B cell (primary cell): Measurements from ENCODE around the gene EID2. TPM values are rescaled to one million over a fixed set of nuclear protein-coding genes. Genes with fewer than 3 reads are reported as not detected.

ENCODE experiments used
- ATAC-seq: fragments of 200-7000 bp; cut with Tn5 transposase; one replicate; pipeline ENCODE4 v1.10.0; 2021; ENCODE audit warnings: low read depth, mild to moderate bottlenecking, moderate number of reproducible peaks, moderate library complexity
- CTCF ChIA-PET: fragments of 350-600 bp; sonication (Branson Sonifier 250); formaldehyde crosslinking; loops from one replicate; lab custom pipeline; 2021; ENCODE audit warnings: antibody characterized with exemption, inconsistent platforms; lab: Charles Lee
- POLR2A ChIA-PET: fragments of 350-600 bp; sonication (Branson Sonifier 250); formaldehyde crosslinking; loops from one replicate; lab custom pipeline; 2021; ENCODE audit warnings: antibody characterized with exemption; lab: Charles Lee
- DNase-seq: peaks from one replicate; pipeline ENCODE4 v3.0.0; 2013
- H2AFZ ChIP-seq: 2 replicates; pipeline ENCODE4 v1.6.1; 2012; ENCODE audit warnings: mild to moderate bottlenecking, low read depth, low read length; ENCODE audit not compliant: insufficient read depth, poor library complexity, severe bottlenecking
- H3K27ac ChIP-seq, 2 donors: 1 replicate in 1 of 2; 2 replicates in 1 of 2; pipeline ENCODE4 v1.5.1; 2012 to 2013; ENCODE audit warnings: low read length in 2 of 2, mild to moderate bottlenecking in 2 of 2, moderate library complexity in 1 of 2
- H3K27me3 ChIP-seq, 4 experiments: fragments of 200-600 bp in 1 of 4; sonication (generic) in 1 of 4; replicated peaks in 1 of 4; 1 replicate in 2 of 4; 2 replicates in 2 of 4; pipeline versions ENCODE4 v1.6.1 to v1.7.0; 2013 to 2016; ENCODE audit warnings: low read length in 3 of 4, mild to moderate bottlenecking in 2 of 4, mixed read lengths in 1 of 4, moderate library complexity in 1 of 4; ENCODE audit not compliant: insufficient read depth in 4 of 4, control insufficient read depth in 3 of 4; ENCODE audit errors: control extremely low read depth in 1 of 4
- H3K36me3 ChIP-seq, 2 experiments: replicated peaks in 1 of 2; 1 replicate in 1 of 2; 2 replicates in 1 of 2; pipeline versions ENCODE4 v1.6.1 to v1.7.1; 2013; ENCODE audit warnings: low read length in 1 of 2; ENCODE audit not compliant: insufficient read depth in 2 of 2, control insufficient read depth in 1 of 2; ENCODE audit errors: control extremely low read depth in 1 of 2, extremely low read depth in 1 of 2
- H3K4me1 ChIP-seq, 2 donors: fragments of 200-600 bp in 1 of 2; sonication (generic) in 1 of 2; 1 replicate in 1 of 2; 2 replicates in 1 of 2; pipeline versions ENCODE4 v1.5.1 to v1.6.1; 2013 to 2017; ENCODE audit warnings: low read length in 2 of 2; ENCODE audit not compliant: control insufficient read depth in 2 of 2, insufficient read depth in 2 of 2
- H3K4me2 ChIP-seq: replicated peaks from 2 replicates; pipeline ENCODE3; 2012; ENCODE audit warnings: mild to moderate bottlenecking, low read depth, low read length; ENCODE audit not compliant: poor library complexity, severe bottlenecking
- H3K4me3 ChIP-seq, 5 experiments: fragments of 200-600 bp in 1 of 5; sonication (generic) in 1 of 5; 1 replicate in 3 of 5; 2 replicates in 2 of 5; pipeline versions ENCODE4 v1.5.1 to v1.7.0; 2011 to 2016; ENCODE audit warnings: low read length in 4 of 5, mild to moderate bottlenecking in 4 of 5, low read depth in 2 of 5, control low read depth in 1 of 5, moderate library complexity in 1 of 5; ENCODE audit not compliant: insufficient read depth in 1 of 5; ENCODE audit errors: control extremely low read depth in 1 of 5, extremely low read depth in 1 of 5
- H3K79me2 ChIP-seq: fragments of 200-600 bp; sonication (generic); one replicate; pipeline ENCODE4 v1.6.0; 2016; ENCODE audit warnings: low read length; ENCODE audit not compliant: control insufficient read depth, insufficient read depth
- H3K9ac ChIP-seq: fragments of 200-600 bp; sonication (generic); 2 replicates; pipeline ENCODE4 v1.6.1; 2017; ENCODE audit warnings: mild to moderate bottlenecking, low read length, moderate library complexity
- H3K9me3 ChIP-seq, 3 donors: one replicate each; pipeline versions ENCODE4 v1.6.1 to v1.7.1; 2013; ENCODE audit warnings: low read length in 2 of 3; ENCODE audit not compliant: control insufficient read depth in 2 of 3, insufficient read depth in 1 of 3; ENCODE audit errors: control extremely low read depth in 1 of 3
- H4K20me1 ChIP-seq: 2 replicates; pipeline ENCODE4 v1.6.0; 2012; ENCODE audit warnings: mild to moderate bottlenecking, low read length; ENCODE audit not compliant: insufficient read depth, control insufficient read depth, poor library complexity, severe bottlenecking
- H3K27ac Mint-ChIP-seq: one replicate; pipeline ENCODE4 v1.8.0; 2021; ENCODE audit warnings: mixed read lengths
- H3K27me3 Mint-ChIP-seq: one replicate; pipeline ENCODE4 v1.8.0; 2021; ENCODE audit warnings: mixed read lengths
- H3K4me1 Mint-ChIP-seq: one replicate; pipeline ENCODE4 v1.8.0; 2021; ENCODE audit warnings: mixed read lengths
- H3K4me3 Mint-ChIP-seq: one replicate; pipeline ENCODE4 v1.8.0; 2021; ENCODE audit warnings: mixed read lengths
- H3K9me3 Mint-ChIP-seq: one replicate; pipeline ENCODE4 v1.8.0; 2022; ENCODE audit warnings: mixed read lengths; ENCODE audit not compliant: insufficient read depth
- EZH2 ChIP-seq: IDR thresholded peaks from 2 replicates; pipeline ENCODE4 v1.6.1; 2012; ENCODE audit warnings: borderline replicate concordance, low read depth, mild to moderate bottlenecking, moderate library complexity, low read length; ENCODE audit not compliant: insufficient read depth, poor library complexity, severe bottlenecking
- WGBS: methylation state at CpG from one replicate; pipeline ENCODE4 v1.1.5; 2013; ENCODE audit warnings: missing lambda C conversion rate; ENCODE audit not compliant: insufficient coverage; 5-methylcytosine and 5-hydroxymethylcytosine counted together
- intact Hi-C: fragments of 100-400 bp; cut with micrococcal nuclease; formaldehyde crosslinking; loops from one replicate; pipeline ENCODE4 v1.10.0; 2022
- polyA plus RNA-seq: library from polyadenylated mRNA; depleted of rRNA; stranded (reverse); fragments of >200 nt; gene quantifications from 2 replicates; pipeline ENCODE4 v1.2.3, GENCODE V29; 2012
- total RNA-seq, 2 donors: library from RNA; stranded (reverse); fragments of 120-200 nt in 1 of 2; gene quantifications; 1 replicate in 1 of 2; 2 replicates in 1 of 2; pipeline versions ENCODE4 v1.2.3 to v1.2.4, GENCODE V29; 2013 to 2022
- TF ChIP-seq, protein P1 (sequence below): fragments of 200-600 bp; IDR thresholded peaks from one replicate; pipeline ENCODE4 v1.8.0; 2022; ENCODE audit warnings: antibody characterized with exemption, mild to moderate bottlenecking

The EID2 gene
- total and polyA plus RNA-seq, 2 donors (not counting 1 experiment from before 2014, with no cell fraction given), result 6.2 to 14.1 TPM

DNA sequence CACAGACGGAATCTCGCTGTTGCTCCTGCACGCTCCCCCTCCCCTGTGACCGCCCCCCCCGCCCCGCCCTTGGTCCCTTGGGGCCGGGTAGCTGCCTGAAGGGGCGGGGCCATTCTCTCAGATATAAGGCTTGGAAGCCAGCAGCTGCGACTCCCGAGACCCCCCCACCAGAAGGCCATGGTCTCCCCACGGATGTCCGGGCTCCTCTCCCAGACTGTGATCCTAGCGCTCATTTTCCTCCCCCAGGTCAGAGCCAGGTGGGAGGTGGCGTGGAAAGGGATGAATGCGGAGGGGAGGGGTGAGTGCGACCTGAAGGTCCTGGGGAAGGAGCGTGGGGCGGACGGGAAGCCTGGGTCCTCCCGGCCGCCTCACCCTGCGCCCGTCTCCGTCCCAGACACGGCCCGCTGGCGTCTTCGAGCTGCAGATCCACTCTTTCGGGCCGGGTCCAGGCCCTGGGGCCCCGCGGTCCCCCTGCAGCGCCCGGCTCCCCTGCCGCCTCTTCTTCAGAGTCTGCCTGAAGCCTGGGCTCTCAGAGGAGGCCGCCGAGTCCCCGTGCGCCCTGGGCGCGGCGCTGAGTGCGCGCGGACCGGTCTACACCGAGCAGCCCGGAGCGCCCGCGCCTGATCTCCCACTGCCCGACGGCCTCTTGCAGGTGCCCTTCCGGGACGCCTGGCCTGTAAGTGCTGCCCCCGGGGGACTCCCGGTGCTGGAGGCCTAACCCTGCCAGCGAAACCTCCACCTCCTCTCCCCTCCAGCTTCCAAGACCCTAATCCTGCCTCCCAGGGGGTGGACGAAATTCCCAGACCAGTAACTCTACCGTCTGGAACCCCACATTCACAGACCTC, 40.9 kb downstream of the EID2 start, which contains the start of gene DLL3:
Gene DLL3, plus strand, starts transcription at position 150 of the 845 bp plus-strand sequence. Its CDS starts 28 bp downstream, at position 178.
- no peak within 1 kb of the TSS for H3K27ac ChIP-seq
- Mint-ChIP-seq H3K27me3 (peaks cover 34% of the 10 kb centered on the region), H3K4me1 (peaks cover 25% of the 10 kb centered on the region), H3K9me3 (no peaks in the 10 kb centered on the region), H3K27ac (peak within 1 kb of the TSS; percentile 33), H3K4me3 (peak within 1 kb of the TSS; percentile 85)
- peak; percentile 52 for ATAC-seq
- peak within 1 kb of the TSS; percentile 72 for H2AFZ ChIP-seq
- CTCF ChIA-PET, result interaction anchor here (0.5 to 2.4 kb wide), 9 partner anchors 9 to 376 kb away, joined by 3 to 9 read pairs (median 5); partner anchors contain the start of gene EID2B
- peak within 1 kb of the TSS; percentile 62 for H3K9ac ChIP-seq
- POLR2A ChIA-PET, result interaction anchor here (0.7 to 1.2 kb wide), 2 partner anchors 335 to 659 kb away, joined by 5 to 7 read pairs; no protein-coding TSS in a partner anchor
- DNase-seq, result peak; percentile 55
- peaks cover 27 to 31% of the 10 kb centered on the region in 2 donors for H3K4me1 ChIP-seq
- peaks cover 0 to 11% (median 0%) of the 10 kb centered on the region in 3 donors for H3K9me3 ChIP-seq
- no peaks in the 10 kb centered on the region for H3K79me2 ChIP-seq
- no peaks in the 10 kb centered on the region for H4K20me1 ChIP-seq
- 1% methylated on average over 47 of the region's 60 CpGs for WGBS
- no peaks in the 10 kb centered on the region for H3K36me3 ChIP-seq
- H3K4me3 ChIP-seq, result peak within 1 kb of the TSS; percentile 11 to 65 (median 48)
- H3K27me3 ChIP-seq, result peaks cover 0 to 55% (median 26%) of the 10 kb centered on the region in 4 experiments
- intact Hi-C loops, result loop anchor here (2.0 kb wide), 2 partner anchors 18 to 34 kb away; partner anchors contain the start of genes EID2B and TIMM50
- H3K4me2 ChIP-seq, result peak within 1 kb of the TSS; percentile 96
- no peak for TF ChIP-seq EZH2
- TF ChIP-seq, protein P1, sequence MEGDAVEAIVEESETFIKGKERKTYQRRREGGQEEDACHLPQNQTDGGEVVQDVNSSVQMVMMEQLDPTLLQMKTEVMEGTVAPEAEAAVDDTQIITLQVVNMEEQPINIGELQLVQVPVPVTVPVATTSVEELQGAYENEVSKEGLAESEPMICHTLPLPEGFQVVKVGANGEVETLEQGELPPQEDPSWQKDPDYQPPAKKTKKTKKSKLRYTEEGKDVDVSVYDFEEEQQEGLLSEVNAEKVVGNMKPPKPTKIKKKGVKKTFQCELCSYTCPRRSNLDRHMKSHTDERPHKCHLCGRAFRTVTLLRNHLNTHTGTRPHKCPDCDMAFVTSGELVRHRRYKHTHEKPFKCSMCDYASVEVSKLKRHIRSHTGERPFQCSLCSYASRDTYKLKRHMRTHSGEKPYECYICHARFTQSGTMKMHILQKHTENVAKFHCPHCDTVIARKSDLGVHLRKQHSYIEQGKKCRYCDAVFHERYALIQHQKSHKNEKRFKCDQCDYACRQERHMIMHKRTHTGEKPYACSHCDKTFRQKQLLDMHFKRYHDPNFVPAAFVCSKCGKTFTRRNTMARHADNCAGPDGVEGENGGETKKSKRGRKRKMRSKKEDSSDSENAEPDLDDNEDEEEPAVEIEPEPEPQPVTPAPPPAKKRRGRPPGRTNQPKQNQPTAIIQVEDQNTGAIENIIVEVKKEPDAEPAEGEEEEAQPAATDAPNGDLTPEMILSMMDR, result no peak
